Fibroblast of skin of right quadriceps (primary cell): ENCODE data around the gene SMCO1.
A peak's percentile ranks its signal among the peaks of the same experiment; 100 is the strongest.
"Not testable (repeated sequence)": the region's sequence is repeated elsewhere in the genome, so short reads cannot be mapped to it uniquely, and the experiment has no call there.

ENCODE experiments used
- DNase-seq: peaks from one replicate; pipeline ENCODE4 v3.0.0-alpha.2; 2013

Gene SMCO1

DNA sequence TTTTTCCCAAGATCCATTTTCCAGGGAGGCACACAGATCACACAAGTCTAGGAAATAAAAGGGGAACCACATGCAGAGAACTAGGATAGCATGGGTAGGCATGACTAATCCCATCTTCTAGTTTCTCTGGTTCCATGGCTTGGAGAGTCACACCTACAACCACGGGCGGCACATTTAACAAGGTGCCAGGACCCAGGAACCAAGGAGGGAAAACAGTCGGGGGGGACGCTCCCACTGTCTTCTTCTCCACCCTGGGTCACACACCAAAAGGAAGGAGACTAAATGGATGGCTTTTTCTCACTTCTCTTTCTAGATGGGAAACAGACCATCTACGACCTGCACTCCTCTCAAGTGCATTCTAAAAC is 4.6 kb upstream of the SMCO1 start:
- no peak for DNase-seq

DNA sequence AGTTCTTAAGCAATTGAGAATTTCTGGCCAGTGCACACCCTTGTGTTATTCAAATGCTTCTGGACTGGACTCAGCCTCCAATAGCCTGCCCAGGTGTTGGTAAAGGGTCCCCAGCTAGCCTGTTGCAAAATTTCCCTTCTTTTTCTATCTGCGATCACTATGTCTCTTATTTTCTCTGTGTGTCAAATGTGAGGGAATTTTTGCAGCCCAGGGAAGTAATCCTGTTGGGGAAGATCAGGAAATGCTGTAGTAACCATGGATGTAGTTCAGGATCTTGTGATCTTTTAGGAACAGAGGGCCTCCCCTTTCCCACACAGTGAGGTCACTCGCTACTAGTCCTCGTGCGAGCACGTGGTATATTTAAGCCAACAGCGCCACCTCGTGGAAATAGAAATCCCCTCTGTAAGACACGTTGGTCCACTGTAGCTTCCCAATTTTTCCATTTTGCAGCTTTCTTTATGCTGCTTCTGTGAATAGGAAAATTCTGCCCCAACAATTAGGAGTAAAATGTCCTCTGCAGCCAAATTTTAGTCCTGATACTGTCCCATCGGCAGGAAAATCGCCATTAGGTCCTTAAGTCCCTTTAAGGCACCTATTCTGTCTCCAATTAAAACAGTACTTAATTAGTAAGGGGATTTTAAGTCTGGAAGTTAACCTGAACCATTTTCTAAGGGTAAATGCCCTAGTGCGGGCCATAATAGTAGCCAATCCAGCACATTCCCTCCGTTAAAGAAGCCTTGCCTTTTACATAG is 4.0 kb upstream of the SMCO1 start:
- DNase-seq: no peak

- no peak for DNase-seq
Measured at GRCh38 chr3:196517919-196518318, 2.8 kb upstream of the SMCO1 start.

DNA sequence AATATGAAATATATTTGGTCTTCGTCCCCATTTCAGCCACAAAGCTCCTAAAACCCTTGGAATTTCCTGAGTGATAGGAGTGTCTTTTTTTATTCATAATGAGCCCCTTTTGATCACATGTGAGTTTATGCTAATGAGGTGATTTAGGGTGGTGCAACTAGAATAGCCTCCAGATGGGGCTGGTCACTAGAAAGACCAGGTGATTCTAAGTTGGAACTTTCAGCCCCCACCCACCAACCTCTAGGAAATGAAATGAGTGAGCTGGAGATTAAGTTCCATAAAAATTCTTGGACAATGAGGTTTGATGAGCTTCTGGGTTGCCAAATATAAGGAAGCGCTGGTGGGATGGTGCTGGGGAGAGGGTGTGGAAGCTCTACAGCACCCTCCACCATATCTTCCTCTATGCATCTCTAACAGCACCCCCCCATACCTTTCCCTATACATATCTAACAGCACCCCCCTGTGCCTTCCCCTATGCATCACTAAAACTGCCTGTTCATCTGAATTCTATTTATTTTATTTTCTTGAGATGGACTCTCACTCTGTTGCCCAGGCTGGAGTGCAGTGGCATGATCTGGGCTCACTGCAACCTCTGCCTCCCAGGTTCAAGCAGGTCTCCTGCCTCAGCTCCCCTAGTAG is 2.1 kb upstream of the SMCO1 start:
- DNase-seq: no peak

- DNase-seq: no peak
Measured at GRCh38 chr3:196514350-196514716, 813 bp downstream of the SMCO1 start.

DNA sequence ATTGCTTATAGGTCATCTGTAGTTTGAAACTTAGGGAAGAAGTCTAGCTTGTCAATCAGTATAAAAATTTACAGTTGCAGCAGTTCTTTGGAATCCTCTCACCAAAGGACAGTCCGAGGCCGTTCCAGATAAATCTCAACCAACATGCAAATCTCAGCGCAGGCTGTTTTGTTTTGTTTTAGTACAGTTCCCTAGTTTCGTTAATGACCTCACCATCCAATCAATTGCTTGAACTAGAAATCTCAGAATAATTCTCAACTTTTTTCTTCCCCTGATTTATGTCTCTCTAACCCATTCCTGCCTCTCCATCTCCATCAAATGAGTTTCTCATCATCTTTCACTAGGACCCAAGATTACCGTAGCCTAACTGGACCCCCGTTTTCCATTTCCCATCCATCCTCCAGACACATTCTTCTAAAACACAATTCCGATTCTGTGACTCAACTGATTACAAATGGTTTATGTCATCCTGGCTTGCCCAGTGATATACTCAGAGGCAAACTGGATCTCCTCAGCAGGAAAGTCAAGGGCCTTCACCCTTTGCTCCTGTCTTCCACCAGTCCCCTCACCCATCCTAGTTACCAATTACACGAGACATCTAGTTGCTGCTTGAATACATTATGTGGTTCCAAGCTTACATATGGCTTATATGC is 1.3 kb downstream of the SMCO1 start:
- DNase-seq: no peak

- DNase-seq: not testable (repeated sequence)
Measured at GRCh38 chr3:196511646-196512425, 3.3 kb downstream of the SMCO1 start.

DNA sequence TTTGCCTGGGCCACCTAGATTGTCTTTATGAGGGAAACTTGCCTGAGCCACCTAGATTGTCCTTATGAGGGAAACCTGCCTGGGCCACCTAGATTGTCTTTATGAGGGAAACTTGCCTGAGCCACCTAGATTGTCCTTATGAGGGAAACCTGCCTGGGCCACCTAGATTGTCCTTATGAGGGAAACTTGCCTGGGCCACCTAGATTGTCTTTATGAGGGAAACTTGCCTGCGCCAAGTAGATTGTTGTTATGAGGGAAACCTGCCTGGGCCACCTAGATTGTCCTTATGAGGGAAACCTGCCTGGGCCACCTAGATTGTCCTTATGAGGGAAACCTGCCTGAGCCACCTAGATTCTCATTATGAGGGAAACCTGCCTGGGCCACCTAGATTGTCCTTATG is 4.0 kb downstream of the SMCO1 start:
- DNase-seq: not testable (repeated sequence)

- no peak for DNase-seq
Measured at GRCh38 chr3:196506687-196507086, 8.5 kb downstream of the SMCO1 start.

- no peak for DNase-seq
Measured at GRCh38 chr3:196504556-196504955, 10.6 kb downstream of the SMCO1 start.

GRCh38 chr3:196504077-196504398 is 11.1 kb downstream of the SMCO1 start:
- not testable (repeated sequence) for DNase-seq

GRCh38 chr3:196503196-196504076 is 11.7 kb downstream of the SMCO1 start, which contains the start of gene RNF168:
RNF168 (minus strand) TSS chr3:196503768; CDS start chr3:196503173, 595 bp downstream.
- DNase-seq: peak; percentile 94

DNA sequence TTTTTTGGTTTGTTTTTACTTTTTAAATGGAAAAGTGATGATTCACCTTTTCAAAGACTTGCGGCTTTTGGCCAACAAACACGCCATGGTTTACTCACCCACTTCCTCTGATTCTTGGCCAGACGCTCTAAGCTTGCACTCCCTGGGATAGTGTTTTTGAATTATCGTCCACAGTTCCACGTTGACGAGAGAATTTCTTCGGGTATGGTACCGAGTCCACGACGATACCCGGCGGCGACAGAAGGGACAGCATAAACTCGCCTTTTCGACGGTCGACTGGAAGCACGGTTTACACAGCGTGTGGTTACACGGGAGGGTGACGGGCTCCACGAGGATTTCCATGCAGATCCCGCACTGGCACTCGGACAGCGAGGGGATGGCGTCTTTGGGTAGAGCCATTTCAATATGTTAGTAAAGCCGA is 12.4 kb downstream of the SMCO1 start:
- DNase-seq: peak; percentile 84

DNA sequence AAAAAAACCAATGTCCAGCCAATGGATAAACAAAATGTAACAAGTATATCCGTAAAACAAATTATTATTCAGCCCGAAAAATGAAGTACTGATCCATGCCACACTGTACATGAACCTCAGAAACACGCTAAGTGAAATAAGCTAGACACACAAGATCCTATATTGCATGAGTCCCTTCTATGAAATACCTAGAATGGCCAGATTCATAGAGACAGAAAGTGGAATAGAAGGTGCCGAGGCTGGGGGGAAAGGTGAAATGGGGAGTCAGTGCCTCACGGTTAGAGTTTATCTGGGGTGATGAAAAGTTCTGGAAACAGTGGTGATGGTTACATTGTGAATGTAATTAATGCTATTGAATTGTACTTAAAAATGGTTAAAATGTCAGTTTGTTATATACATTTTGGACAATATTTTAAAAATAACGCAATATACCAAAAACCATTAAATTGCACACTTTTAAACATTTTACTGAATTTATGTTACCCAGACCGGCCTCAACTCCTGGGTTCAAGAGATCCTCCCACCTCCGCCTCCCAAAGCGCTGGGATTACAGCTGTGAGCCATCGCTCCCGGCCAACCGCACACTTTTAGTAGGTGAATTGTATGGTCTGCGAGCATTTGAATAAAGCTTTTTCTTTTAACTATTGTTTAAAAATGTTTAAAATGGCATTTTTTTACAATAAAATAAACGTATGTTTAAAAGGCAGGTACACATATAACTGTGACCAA is 13.7 kb downstream of the SMCO1 start:
- DNase-seq: peak; percentile 35

GRCh38 chr3:196499807-196500524 is 15.2 kb downstream of the SMCO1 start:
- DNase-seq: no peak

GRCh38 chr3:196499061-196499460 is 16.1 kb downstream of the SMCO1 start:
- DNase-seq: peak; percentile 11

- DNase-seq: no peak
Measured at GRCh38 chr3:196498297-196498696, 16.8 kb downstream of the SMCO1 start.

GRCh38 chr3:196496183-196496582 is 19.0 kb downstream of the SMCO1 start:
- no peak for DNase-seq

DNA sequence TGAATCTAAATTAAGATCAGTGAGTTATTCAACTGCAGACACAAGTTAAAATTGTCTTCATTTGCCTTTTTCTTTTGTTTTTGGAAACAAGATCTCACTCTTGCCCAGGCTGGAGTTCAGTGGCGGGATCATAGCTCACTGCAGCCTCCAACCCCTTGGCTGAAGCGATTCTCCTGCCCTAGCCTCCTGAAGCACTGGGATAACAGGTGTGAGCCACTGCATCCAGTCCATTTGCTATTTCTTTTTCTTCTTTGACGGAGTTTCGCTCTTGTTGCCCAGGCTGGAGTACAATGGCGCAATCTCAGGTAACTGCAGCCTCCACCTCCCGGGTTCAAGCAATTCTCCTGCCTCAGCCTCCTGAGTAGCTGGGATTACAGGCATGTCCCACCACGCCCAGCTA is 21.9 kb downstream of the SMCO1 start:
- no peak for DNase-seq

GRCh38 chr3:196492080-196492479 is 23.1 kb downstream of the SMCO1 start:
- DNase-seq: no peak

DNA sequence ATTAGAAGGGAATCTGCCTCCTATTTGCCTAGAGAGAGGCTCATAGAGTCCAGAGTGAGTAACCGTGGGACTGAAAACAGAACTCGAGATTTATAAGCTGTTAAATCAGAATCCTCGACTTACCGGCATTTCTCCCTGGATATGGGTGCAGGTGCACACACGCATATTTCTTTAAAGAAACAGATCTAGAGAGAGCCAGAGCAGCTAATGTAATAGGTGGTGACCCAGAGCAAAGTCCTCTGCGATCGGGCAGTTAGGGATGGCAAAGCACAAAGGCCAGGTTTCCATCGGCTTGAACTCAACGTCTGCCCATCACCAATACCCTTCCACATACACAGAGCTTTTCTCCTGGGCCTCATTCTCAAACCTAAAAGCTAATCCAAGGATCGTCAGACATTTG is 25.4 kb downstream of the SMCO1 start:
- DNase-seq: no peak
